Tibial artery (tissue), 4 donors: ENCODE data around the gene ABHD5.

Source experiments
- DNase-seq, 2 donors: peaks; one replicate each; pipeline ENCODE4 v3.0.0-alpha.2; 2019
- H3K27ac ChIP-seq, 2 donors: fragments of 200-600 bp; sonication (generic) in 1 of 2; 1 replicate in 1 of 2; 2 replicates in 1 of 2; pipeline ENCODE4 v1.5.1; 2018 to 2019; ENCODE audit warnings: mild to moderate bottlenecking in 1 of 2
- H3K27me3 ChIP-seq, 2 donors: fragments of 200-600 bp; sonication (generic) in 1 of 2; one replicate each; pipeline versions ENCODE4 v1.5.1 to v1.6.0; 2016 to 2019
- H3K36me3 ChIP-seq, 3 donors: fragments of 200-600 bp; sonication (generic) in 2 of 3; one replicate each; pipeline ENCODE4 v1.5.1; 2016 to 2019; ENCODE audit warnings: mild to moderate bottlenecking in 2 of 3
- H3K4me1 ChIP-seq, 4 donors: fragments of 200-600 bp; sonication (generic) in 2 of 4; 1 replicate in 3 of 4; 2 replicates in 1 of 4; pipeline ENCODE4 v1.5.1; 2016 to 2019
- H3K4me3 ChIP-seq, 2 donors: fragments of 200-600 bp; sonication (generic) in 1 of 2; 1 replicate in 1 of 2; 2 replicates in 1 of 2; pipeline ENCODE4 v1.5.1; 2018 to 2019; ENCODE audit warnings: mild to moderate bottlenecking in 2 of 2
- H3K9me3 ChIP-seq, 3 donors: fragments of 200-600 bp; sonication (generic) in 1 of 3; one replicate each; pipeline ENCODE4 v1.5.1; 2016 to 2019
- intact Hi-C: fragments of 100-400 bp; cut with DNase I; formaldehyde crosslinking; loops from one replicate; pipeline ENCODE4 v1.15.0; 2023; ENCODE audit warnings: low total_unique reads
- TF ChIP-seq, protein P1 (sequence below), 2 experiments: fragments of 200-600 bp in 1 of 2; fragments of 450-650 bp in 1 of 2; IDR thresholded peaks; one replicate each; pipeline ENCODE4 v1.5.1; 2017 to 2019; ENCODE audit warnings: antibody characterized with exemption in 2 of 2, mild to moderate bottlenecking in 1 of 2, moderate library complexity in 1 of 2

Gene ABHD5

DNA sequence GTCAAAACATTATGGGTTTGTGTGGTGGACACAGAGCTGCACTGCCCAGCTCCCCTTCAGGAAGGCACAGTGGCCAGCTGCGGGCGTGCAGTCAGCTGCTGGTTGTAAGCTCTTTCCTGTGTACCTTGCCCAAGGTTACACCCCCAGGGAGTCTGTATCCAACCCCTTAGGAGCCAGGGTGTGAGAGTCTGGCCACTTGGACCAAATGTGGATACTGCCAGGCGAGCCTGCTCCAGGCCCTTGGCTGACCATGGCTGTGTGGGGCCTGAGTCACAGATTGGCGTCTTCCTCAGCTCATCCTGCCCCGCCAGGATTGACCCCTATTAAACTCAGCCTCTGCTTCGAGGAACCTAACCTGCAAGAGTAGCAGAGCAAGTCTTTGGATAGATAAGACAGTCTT is 56.9 kb downstream of the ABHD5 start:
- no peak overlapping the region for H3K4me3 ChIP-seq
- no peak overlapping the region for H3K27ac ChIP-seq
- TF ChIP-seq, protein P1, sequence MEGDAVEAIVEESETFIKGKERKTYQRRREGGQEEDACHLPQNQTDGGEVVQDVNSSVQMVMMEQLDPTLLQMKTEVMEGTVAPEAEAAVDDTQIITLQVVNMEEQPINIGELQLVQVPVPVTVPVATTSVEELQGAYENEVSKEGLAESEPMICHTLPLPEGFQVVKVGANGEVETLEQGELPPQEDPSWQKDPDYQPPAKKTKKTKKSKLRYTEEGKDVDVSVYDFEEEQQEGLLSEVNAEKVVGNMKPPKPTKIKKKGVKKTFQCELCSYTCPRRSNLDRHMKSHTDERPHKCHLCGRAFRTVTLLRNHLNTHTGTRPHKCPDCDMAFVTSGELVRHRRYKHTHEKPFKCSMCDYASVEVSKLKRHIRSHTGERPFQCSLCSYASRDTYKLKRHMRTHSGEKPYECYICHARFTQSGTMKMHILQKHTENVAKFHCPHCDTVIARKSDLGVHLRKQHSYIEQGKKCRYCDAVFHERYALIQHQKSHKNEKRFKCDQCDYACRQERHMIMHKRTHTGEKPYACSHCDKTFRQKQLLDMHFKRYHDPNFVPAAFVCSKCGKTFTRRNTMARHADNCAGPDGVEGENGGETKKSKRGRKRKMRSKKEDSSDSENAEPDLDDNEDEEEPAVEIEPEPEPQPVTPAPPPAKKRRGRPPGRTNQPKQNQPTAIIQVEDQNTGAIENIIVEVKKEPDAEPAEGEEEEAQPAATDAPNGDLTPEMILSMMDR (IDR thresholded peaks at IDR 0.05): no peak
- DNase-seq: no peak
- no peaks in the 10 kb centered on the region for H3K9me3 ChIP-seq
- no peaks in the 10 kb centered on the region for H3K36me3 ChIP-seq
- intact Hi-C loops: no loop called here
- H3K27me3 ChIP-seq: no peaks in the 10 kb centered on the region
- H3K4me1 ChIP-seq: peaks cover 0 to 8% (median under 1%) of the 10 kb centered on the region in 4 donors

DNA sequence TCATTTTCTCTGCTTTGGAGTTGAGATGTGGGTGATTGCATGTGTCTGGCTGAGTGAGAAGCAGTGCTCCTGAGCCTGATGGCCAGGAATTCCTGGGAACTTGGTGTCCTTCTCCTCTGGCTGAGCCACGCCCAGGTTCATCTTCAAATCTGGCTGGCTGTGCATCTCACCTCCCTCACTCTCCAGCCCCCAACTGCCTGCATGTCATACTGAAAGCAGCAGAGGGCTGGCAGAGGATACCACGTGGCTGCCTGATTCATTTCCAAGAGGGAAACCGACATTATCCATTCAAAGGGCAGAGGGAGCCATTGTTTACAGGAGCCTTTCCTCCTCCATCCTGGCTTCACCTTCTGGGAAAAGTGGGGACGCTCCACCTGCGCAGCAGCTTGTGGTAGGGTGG is 57.4 kb downstream of the ABHD5 start:
- TF ChIP-seq, protein P1 (IDR thresholded peaks at IDR 0.05): no peak
- Histone ChIP-seq H3K9me3 (no peaks in the 10 kb centered on the region), H3K27ac (no peak overlapping the region), H3K36me3 (no peaks in the 10 kb centered on the region), H3K4me3 (no peak overlapping the region), H3K27me3 (no peaks in the 10 kb centered on the region), H3K4me1 (peaks cover 0 to 2% (median 0%) of the 10 kb centered on the region in 4 donors)
- no peak for DNase-seq
- intact Hi-C loops: no loop called here

DNA sequence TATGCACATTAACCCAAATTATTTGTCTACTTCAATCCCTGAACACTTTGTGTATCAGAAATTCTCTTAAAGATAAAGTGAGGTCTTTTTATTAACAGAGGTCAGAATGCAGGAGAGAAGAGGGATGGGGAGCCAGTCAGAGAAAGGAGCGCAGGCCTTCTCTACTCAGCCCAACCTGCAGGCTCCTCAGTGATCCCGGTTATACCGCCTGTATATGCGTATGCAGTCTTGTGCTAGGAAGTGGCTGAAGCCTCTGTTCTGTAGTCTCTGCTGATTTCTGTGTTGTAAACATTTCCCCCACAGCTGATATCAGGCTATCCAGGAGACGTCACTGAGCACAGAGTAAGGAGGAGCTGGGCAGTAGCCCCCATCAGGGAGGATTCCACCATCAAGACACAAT is 57.9 kb downstream of the ABHD5 start:
- Histone ChIP-seq H3K4me3 (no peak overlapping the region), H3K27me3 (no peaks in the 10 kb centered on the region), H3K9me3 (no peaks in the 10 kb centered on the region), H3K27ac (no peak overlapping the region), H3K4me1 (peaks cover 0 to 4% (median 1%) of the 10 kb centered on the region in 4 donors), H3K36me3 (no peaks in the 10 kb centered on the region)
- DNase-seq: no peak
- intact Hi-C loops: no loop called here
- TF ChIP-seq, protein P1 (IDR thresholded peaks at IDR 0.05): no peak

DNA sequence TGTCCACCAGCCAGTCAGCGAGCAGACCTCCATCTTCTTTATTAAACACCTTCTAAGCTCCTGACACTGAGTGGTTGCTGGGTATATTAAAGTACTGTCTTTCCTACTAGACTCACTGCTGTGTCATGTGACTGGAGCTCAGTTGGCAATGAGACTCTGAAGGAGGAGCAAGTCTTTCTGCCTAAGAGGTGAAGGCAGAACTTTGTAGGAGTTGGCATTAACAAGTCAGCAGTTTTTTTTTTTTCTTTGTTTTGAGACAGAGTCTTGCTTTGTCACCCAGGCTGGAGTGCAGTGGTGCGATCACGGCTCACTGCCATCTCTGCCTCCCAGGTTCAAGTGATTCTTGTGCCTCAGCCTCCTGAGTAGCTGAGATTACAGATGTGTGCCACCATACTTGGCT is 62.2 kb downstream of the ABHD5 start:
- no peaks in the 10 kb centered on the region for H3K36me3 ChIP-seq
- no peak for DNase-seq
- no peaks in the 10 kb centered on the region for H3K27me3 ChIP-seq
- H3K9me3 ChIP-seq: no peaks in the 10 kb centered on the region
- no peak overlapping the region for H3K27ac ChIP-seq
- intact Hi-C loops: no loop called here
- peaks cover 0 to 11% (median 4%) of the 10 kb centered on the region in 4 donors for H3K4me1 ChIP-seq
- no peak overlapping the region for H3K4me3 ChIP-seq
- TF ChIP-seq, protein P1 (IDR thresholded peaks at IDR 0.05): no peak

DNA sequence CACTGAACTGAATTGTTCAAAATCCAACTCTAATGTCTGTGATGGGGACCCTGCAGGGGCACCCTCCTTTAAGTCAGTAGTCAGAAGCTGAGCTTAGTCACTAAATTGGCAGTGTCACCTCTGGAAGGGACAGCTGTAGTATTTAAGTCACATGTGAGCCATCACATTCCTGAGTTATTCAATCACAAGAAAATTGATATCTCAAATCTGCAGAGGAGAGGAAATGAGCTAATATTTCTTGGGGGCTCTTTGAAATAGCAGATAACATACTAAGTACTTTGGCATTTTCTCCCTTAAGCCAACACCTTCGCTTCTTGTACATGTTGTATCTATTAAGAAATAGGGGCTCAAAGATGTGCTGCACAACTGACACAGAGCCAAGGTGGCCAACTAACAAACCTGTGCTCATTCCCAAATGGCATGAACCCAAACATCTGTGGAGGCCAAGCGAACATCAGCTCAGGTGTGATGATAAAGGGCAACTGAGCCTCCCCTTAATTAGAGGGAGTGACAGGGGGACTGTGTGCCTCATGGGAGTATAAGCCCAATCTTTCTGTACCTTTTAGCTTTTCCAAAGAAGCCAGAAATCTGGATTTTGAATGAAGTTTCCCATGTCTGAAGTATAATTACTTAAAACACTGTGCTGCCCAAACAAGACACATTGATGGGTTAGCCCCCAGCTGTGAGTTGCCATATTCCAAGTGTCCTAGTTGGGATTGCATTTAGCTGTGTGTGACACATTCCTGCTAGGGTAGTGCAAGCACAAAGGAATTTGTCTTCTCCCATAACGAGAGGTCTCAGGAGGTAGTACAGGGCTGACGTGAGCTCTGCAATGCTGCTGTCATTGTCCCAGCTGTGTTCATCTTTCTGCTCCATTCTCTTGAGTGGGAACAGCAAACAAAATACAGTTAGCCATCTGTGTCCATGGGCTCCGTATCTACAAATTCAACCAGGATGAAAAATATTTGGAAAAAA is 63.3 kb downstream of the ABHD5 start:
- H3K9me3 ChIP-seq: no peaks in the 10 kb centered on the region
- DNase-seq: no peak
- TF ChIP-seq, protein P1 (IDR thresholded peaks at IDR 0.05): no peak
- no peaks in the 10 kb centered on the region for H3K27me3 ChIP-seq
- no peaks in the 10 kb centered on the region for H3K36me3 ChIP-seq
- H3K4me3 ChIP-seq: no peak overlapping the region
- no peak overlapping the region for H3K27ac ChIP-seq
- intact Hi-C loops: no loop called here
- H3K4me1 ChIP-seq: peaks cover 0 to 14% (median 6%) of the 10 kb centered on the region in 4 donors
